NCI-H1436 treated with DMSO at 0.1 percent for 48 hours (cell line): Measurements from ENCODE around the gene RNASE13.
"Not testable (repeated sequence)": the region's sequence is repeated elsewhere in the genome, so short reads cannot be mapped to it uniquely, and the experiment has no call there.

ENCODE experiments used
- DNase-seq: peaks from one replicate; lab custom pipeline; 2025; lab: John Stamatoyannopoulos, UW

RNASE13 gene

DNA sequence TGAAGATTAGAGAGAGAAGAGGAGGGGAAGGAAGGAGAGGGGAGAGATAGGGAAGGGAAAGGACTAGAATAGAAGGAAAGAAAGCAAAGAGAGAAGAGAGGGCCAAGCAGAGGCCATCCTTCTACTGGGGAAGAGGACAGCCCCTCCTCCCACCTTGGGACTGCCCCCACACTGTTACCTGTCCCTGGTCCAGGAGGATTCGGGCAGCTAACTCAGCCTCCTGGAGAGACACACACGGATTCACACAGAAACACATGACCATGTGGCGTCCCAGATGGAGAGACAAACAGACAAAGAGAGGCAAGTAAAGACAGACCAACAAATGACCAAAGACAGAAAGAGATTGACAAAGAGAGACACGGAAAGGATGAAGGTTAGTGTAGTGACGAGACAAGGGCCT lies 11.9 kb downstream of the RNASE13 start:
- no peak for DNase-seq

DNA sequence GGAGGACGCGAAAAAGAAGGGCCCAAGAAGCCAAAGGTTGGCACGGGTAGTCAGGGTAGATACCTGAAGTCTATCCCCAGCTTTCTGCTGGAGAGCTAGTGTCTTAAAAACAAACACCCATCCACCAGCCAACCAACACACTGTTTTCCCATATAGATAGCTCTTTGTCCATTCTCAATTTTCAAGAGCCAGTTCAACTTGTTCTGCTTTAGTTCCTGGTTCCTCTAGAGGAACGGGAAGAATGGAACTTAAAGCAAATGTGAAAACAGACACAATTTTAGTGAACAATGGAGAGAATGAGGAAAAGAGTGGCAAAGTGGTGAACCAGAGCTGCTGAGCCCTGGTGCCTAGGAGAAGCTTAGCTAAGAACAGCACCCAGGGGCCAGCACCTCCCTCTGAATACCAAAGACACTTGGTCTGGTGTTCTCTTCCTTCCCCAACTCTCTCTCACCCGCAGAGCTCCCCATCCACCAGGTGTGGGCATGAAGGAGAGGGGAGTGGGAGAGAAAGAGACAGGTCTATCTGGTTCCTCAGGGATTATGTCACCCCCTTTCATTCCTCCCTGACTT lies 13.5 kb downstream of the RNASE13 start:
- DNase-seq: no peak

DNA sequence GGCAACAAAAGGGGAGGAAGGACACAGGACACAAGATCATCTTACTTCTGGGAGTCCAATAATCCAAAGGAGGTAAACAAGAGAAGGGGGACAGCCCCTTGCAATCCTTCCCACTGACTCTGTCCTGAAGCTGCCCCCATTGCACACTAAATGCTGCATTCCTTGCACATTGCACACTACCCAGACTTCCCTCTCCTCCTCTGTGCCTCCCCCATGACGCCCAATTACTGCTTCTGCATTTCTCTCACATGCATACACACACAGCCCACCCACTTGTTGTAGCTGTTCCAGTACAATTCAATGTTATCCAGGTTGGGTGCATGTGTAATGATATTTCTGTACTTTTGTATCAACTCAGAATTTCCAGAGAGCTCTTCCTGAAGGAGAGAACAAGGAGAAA lies 15.2 kb downstream of the RNASE13 start:
- no peak for DNase-seq

DNA sequence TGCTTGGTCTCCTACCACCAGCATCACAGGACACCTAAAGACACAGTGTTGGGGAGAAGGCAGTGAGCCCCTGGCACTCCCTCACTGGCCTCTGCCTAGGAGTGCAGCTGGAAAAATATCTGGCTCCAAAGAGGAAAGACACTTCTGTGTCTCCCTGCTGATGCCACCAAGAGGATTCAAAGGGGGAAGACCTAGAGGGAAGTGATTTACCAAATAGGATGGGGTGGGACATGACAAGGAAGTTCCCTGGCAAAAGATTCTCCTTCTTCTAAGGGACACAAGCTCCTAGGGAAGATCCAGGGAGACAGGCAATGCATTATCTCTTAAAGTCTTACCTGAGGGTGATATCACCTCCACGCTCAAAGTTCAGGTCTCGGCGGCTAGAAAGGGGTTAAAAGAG lies 15.8 kb downstream of the RNASE13 start:
- no peak for DNase-seq

DNA sequence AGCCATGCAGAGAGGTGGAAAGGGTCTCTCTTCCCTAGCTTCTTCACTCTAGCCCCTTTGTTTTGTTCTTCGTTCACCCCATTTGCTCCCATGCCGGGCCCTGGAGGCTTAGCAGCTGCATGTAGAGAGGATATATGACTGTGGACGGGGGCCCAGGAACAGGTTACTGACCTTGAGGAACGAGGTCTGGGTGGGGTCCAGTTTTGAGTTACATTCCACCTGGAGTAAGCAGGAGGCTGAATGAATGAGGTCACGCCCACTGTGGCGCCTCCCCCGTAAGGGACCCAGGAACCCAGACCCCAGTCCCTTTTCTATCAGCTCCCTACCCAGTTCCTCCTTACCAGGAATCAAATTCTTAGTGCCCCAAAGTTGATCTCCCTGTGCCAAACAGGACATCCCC lies 16.3 kb downstream of the RNASE13 start:
- DNase-seq: no peak

DNA sequence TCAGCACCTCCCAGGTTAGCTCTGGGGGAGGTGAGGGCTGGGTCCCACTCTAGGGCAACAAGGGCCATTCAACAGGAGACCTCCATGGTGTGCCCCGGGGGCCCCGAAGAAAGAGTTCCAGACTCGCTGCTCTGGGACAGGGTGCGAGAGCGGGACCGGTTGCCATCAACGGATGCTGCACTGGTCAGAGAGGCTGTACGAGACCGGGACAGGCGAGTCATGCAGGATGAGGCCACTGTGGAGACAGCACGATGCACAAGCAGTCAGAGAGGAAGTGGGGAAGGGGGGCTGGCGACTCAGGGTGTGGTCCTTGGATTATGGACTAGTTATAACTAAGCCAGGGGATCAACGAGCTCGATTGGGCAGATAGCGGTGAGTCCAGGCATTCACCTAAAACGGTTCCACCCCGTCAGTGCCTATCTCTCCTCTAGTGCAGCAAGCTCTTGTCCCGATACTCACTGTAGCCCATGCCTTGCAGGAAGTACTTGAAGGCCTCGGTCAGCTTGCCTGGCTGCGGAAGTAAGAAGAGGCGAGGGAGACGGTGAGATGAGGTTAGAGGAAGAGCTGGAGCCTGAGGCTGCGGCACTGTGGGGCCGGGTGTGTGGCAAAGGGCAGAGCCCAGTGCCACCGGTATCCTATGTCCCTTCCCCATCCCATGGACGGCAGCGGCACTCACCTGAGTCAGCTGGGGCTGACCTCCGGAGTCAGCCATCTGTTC lies 16.9 kb downstream of the RNASE13 start:
- DNase-seq: no peak

DNA sequence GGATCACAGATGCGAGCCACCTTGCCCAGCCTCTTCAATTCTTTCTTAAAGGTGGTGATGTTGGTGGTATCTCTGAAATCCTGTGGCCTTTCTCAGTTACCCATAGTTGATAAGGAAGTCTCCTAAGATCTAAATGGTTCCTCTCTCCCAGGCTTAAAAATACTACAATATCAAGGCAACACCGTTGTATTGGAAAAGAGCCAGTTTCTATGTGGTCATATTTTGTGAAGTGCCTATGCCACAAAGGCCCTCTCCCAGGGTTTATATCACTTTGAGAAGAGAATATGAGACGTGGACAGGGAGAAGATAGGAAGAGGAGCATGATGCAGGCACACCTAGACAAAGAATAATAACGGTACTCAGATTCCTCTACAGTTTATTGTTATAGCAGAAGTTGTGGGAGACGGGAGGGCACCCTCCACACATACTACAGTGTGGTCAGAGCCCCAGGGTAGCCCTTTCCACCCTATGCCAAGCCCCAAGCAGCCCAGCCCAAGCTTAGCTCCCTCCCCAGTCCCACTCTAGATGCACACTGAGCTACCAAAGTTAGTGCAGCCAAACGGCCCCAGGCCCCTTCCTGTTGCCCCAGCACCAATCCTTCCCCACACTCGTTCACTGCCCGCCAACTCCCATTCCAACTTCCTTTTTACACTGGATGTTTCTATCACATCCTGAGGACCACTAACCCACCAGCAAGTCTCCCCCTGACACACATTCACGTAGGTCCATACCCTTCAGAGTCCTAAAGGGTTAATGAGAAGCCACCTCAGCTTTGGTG lies 18.0 kb downstream of the RNASE13 start:
- no peak for DNase-seq

DNA sequence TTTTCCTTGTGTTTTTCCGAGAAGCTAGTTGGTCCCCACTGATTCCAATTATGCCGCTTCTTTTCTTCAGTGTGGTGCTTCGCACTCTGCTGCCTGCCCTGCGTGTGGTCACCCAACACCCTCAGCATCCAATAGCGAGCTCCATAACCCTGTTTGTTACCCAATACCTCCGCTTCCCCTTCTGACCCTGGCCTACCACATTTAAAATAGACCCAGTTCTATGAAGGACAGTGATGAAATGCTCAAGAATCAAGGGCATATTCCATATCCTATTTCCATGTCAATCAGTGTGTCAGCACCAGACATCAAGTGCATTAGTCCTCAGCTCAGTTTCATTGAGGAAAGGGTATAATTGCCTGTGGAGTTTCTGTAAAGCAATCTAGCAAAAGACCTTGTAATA lies 19.3 kb downstream of the RNASE13 start:
- no peak for DNase-seq

DNA sequence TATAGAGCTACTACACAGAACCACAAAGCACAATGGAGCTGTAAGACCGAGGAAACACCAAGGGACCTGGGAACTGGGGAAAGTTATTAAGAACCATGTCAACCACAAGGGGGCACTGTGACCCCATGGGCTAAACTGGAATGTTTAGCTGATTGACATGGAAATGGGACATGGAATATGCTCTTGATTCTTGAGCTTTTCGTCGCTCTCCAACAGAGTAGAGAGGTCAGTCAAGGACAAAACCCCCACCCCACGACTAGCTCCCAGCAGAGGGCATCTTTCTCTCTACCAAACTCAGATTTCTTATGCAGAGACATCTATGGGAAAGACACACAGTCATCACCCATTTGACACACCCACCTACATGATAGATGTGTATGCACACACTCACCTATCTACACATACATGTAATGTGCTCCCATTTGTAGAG lies 19.8 kb downstream of the RNASE13 start:
- no peak for DNase-seq

DNA sequence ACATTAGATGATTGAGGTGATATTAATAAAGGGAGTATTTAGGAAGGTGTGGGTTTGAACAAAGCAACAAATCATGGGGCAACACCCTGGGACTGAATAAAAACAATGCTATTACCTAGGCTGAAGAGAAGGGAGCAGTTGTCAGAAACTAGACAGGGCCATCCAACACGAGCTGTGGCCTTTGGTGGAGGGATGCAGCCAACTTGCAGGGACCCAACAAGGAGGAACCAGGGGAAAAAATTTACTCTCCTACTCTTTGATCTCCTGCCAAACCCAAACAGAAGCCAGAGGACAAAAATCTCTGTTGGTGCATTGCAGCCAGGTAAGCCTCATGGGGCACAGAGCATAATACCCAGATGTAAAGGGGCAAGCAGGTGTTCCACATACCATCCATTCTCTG lies 23.5 kb downstream of the RNASE13 start:
- DNase-seq: no peak

DNA sequence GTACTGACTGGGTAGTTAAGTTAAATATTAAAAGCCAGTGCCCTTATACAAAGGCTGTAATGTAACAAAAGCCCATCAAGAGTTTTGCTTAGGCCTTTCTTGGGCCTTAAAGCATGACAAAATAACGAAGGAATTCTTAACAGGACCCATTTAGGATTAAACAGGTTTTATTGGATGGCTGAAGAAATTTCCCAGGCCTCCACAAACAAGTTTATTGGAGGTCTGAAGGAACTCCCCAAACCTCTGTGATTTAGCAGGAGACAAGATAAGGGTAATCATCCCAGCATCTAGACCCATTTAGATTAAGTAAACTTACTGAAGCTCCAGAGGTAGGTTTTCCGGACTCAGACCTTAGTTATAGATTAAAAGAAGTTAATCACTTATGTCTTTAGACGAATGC lies 24.9 kb downstream of the RNASE13 start:
- DNase-seq: not testable (repeated sequence)

DNA sequence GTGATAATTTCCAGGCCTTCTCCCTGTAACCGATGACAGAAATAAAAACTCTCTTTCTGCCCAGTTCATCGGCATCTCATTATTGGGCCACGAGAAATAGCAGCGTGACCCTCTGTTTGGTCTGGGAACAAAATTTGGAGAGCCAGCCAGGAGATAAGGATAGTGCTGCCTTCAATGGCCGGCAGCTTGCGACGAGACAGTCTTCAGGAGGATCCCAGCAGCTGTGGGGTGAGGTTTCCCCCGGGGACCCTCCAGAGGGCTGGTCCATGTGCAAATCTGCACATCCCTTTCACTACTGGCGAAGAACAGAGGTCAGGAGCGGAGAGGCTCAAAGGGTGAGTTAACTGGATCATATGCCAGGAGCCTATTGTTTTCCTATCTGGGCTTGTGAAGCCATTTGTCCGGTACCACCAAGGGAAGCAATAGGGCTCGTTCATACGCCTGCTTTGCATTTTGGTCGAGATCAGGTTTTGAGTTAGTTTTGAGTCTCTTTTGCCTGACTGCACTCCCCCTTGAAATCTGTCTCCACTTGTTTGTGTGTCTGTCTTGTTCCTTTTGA lies 30.7 kb downstream of the RNASE13 start:
- DNase-seq: no peak

DNA sequence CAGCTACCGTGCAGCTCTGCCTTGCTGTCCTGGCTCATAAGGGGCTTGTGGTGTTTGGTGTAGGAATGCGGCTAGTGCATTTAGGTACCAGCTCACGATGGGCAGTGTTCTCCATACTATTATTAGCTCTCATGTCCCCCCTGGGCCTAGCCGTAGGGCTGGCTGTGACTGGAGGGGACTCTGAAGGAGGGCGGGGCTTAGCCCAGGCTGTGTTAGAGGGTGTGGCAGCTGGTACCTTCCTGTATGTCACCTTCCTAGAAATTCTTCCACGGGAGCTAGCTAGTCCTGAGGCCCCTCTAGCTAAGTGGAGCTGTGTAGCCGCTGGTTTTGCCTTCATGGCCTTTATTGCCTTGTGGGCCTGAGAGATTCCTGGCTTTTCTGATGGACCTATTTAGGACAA lies 33.4 kb downstream of the RNASE13 start:
- no peak for DNase-seq

DNA sequence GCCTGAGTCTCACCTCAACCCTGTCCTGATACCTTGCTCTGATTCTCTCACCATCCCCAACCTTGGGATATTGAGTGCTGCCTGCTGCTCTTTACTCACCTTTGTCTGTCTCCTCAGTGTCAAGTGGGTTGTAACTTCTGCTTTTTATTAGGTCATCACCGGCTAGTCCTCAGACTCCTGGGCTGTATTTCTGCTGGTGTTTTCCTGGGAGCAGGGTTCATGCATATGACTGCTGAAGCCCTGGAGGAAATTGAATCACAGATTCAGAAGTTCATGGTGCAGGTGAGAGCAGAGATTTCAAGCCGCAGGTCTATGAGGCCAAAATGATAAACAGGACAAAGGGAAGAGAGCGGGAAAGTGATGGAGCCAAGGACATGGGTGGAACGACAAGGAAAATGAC lies 35.0 kb downstream of the RNASE13 start:
- DNase-seq: no peak

DNA sequence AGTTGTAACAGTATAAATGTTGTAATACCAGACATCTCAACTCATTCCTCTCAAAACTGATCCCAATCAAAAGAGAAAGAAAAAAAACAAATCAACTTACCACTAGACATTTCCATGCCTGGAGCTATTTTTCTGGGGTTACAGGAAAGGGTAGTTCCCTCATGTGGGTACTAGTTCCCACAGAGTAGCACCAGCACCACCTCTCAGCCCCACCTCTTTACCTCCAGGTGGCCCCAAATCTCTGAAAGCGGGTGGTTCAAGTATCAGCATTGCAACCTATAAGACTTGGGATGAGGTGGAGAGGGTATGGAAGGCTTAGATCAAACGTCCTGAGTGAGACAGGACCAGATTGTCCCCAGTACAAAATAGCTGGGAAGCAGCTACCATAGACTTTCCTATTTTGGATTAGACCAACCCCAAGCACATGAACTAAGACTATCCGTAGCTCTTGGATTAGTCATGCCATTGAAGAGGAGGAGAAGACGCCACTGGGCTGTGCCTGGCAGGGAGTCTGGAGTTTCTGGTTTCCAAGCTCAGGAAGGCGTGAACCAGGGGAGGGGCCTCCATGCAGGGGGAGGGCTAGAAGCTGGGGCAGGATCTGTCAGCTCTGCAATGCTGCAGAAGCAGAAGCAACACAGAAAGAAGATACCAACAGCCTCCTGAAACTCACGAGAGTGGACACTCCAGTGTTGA lies 35.8 kb downstream of the RNASE13 start, which contains the start of gene SLC39A2:
Gene SLC39A2 (plus strand): TSS at position 620 of the 693 bp plus-strand sequence. CDS start 154 bp downstream, outside the sequence.
- no peak for DNase-seq

DNA sequence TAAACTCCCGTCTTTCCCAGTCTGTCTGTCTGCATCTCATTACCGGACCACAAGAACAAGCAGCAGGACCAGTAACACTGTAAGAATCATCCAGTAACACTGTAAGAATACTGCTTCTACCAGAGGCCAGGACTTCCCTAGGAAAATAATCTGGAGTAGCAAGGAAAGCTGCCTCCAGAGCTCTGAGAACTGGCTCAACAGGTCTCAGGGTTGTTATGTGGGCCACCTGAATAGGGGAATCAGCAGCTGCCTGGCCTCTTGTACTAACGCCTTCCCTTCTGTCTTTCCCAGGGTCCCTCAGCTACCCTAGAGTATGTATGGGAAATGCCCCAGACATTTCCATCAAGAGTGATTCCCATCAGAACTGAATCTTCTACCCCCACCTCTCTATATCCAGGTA lies 36.5 kb downstream of the RNASE13 start:
- no peak for DNase-seq

DNA sequence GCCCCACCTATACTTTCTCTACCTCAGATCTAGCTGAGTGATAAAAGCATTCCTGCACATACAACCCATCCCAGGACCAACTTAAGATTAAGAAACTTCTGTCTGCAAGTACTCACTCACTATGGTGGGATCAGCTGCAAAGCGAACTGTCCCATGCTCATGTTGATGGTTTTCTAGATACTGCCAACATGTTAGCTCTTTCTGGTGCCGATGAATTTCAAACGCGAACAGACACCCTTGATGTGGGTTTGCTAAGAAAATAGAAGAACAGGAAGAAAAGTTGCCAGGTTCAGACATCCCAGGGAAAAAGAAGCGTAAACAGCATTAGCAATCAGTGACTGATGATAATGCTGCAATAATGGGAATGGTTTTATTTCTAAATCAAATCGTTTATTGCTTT lies 37.0 kb downstream of the RNASE13 start:
- DNase-seq: no peak

DNA sequence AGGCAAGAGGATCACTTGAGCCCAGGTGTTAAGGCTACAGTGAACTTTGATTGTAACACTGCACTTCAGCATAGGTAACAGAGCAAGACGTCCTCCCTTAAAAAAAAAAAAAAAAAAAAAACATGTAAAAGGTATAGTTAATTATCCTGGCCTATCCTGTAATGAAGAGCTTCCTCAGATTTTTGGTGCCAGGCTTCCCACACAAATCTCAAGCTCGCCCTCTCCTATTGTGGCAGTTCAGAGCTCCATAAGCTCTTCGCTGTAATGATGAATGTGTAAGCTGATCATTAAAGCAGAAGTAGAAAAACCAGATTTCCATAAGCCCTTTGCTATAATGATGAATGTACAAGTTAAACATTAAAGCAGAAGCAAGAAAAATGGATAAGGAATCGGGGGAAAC lies 37.5 kb downstream of the RNASE13 start:
- DNase-seq: no peak

DNA sequence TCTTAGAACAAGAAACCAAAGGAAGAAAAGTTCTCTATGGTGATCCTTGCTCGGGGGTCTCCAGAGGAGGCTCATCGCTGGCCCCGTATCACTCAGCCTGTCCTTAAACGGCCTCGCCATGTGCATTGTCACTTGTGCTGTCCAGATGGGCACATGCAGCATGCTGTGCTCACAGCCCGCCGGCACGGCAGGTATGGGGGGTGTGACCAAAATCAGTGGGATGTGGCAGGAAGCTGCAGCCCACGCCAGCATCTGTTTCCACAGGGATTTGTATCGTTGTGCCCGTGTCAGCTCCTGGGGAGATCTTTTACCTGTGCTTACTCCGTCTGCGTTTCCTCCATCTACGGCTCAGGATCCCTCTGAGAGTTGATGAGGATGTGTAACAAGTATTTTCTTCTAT lies 38.1 kb downstream of the RNASE13 start:
- DNase-seq: no peak

DNA sequence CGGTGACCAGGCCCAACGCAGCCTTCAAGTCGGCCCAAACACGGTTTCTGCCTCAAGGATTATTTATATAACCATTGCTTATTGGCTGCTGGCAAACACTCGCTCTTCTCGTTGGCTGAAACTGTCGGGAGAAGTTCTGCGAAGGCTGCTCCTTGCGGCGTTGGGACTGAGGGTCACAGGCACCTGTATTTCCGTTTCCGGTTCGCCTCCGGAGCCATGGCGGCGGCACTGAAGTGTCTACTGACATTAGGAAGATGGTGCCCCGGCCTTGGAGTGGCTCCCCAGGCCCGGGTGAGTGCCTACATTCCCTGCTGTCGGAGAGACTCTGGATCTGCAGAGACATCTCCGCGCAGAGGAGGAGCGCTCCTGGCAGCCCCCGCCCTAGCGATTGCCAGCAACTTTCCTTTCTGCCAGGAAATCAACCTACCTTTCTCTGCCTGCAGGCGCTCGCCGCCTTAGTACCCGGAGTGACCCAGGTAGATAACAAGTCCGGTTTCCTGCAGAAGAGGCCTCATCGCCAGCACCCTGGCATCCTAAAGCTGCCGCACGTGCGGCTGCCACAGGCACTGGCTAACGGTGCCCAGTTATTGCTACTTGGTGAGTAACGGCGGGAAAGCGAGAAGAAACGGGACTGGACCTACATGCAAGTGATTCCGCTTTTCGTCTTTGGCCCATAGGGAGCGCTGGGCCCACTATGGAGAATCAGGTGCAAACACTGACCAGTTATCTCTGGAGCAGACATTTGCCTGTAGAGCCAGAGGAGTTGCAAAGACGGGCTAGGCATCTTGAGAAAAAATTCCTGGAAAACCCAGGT lies 44.6 kb downstream of the RNASE13 start, which contains the start of gene METTL17:
Gene METTL17 (plus strand): TSS at position 194 of the 814 bp plus-strand sequence. CDS start 23 bp downstream, at position 217.
- DNase-seq: peak; percentile 62

DNA sequence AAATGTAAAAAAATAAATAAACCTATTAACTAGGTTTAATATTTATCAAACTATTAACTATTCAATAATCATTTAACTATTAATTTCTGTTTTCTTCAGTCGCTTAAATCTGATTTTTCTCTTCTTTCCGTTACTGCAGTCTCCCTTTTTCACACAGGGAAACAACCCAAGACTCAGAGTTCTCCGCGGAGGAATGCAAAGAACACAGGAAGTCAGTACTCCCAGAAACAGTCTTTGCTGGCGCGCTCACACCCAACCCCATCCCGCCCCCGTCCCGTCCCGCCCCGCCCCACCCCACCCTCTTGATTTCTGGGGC lies 45.2 kb downstream of the RNASE13 start:
- no peak for DNase-seq
